GF-D8 (cell line): Measurements from ENCODE around the gene NBEA.
A peak's percentile ranks its signal among the peaks of the same experiment; 100 is the strongest.

Source experiments
- DNase-seq: peaks from one replicate; lab custom pipeline; 2025; lab: John Stamatoyannopoulos, UW

Gene NBEA

GRCh38 chr13:35594096-35594495 lies 652.0 kb downstream of the NBEA start:
- no peak for DNase-seq

- DNase-seq, result no peak
Measured at GRCh38 chr13:35595181-35595580, 653.1 kb downstream of the NBEA start.

- no peak for DNase-seq
Measured at GRCh38 chr13:35596321-35597030, 654.4 kb downstream of the NBEA start.

- DNase-seq, result no peak
Measured at GRCh38 chr13:35597451-35597850, 655.4 kb downstream of the NBEA start.

- DNase-seq, result no peak
Measured at GRCh38 chr13:35598233-35598632, 656.2 kb downstream of the NBEA start.

- DNase-seq, result no peak
Measured at GRCh38 chr13:35598790-35599369, 656.8 kb downstream of the NBEA start.

- DNase-seq, result no peak
Measured at GRCh38 chr13:35599384-35599783, 657.3 kb downstream of the NBEA start.

- DNase-seq, result no peak
Measured at GRCh38 chr13:35600137-35600536, 658.1 kb downstream of the NBEA start.

- no peak for DNase-seq
Measured at GRCh38 chr13:35603593-35604285, 661.7 kb downstream of the NBEA start.

- DNase-seq, result no peak
Measured at GRCh38 chr13:35614666-35615065, 672.6 kb downstream of the NBEA start.

GRCh38 chr13:35617420-35617819 lies 675.4 kb downstream of the NBEA start:
- no peak for DNase-seq

GRCh38 chr13:35618565-35619083 lies 676.6 kb downstream of the NBEA start:
- DNase-seq, result no peak

GRCh38 chr13:35621989-35622388 lies 679.9 kb downstream of the NBEA start:
- DNase-seq, result no peak

GRCh38 chr13:35629026-35629425 lies 687.0 kb downstream of the NBEA start:
- DNase-seq, result no peak

- peak; percentile 13 for DNase-seq
Measured at GRCh38 chr13:35630551-35631275, 688.6 kb downstream of the NBEA start.

GRCh38 chr13:35631666-35632065 lies 689.6 kb downstream of the NBEA start:
- no peak for DNase-seq

- no peak for DNase-seq
Measured at GRCh38 chr13:35643625-35644024, 701.6 kb downstream of the NBEA start.

- DNase-seq, result no peak
Measured at GRCh38 chr13:35646056-35646774, 704.1 kb downstream of the NBEA start.

GRCh38 chr13:35648201-35648600 lies 706.1 kb downstream of the NBEA start:
- DNase-seq, result no peak

- DNase-seq, result no peak
Measured at GRCh38 chr13:35649162-35649561, 707.1 kb downstream of the NBEA start.

- DNase-seq, result no peak
Measured at GRCh38 chr13:35659796-35660195, 717.7 kb downstream of the NBEA start.

GRCh38 chr13:35664747-35665146 lies 722.7 kb downstream of the NBEA start:
- no peak for DNase-seq
